BE2C (cell line): Measurements from ENCODE around the gene NEAT1.
A peak's percentile ranks its signal among the peaks of the same experiment; 100 is the strongest.

Experiments
- DNase-seq: peaks from one replicate; pipeline ENCODE4 v3.0.0-alpha.2; 2020
- H3K27me3 ChIP-seq: fragments of 250-450 bp; sonication (Bioruptor Pico); 2 replicates; pipeline ENCODE4 v1.5.1; 2020; ENCODE audit warnings: mild to moderate bottlenecking
- H3K36me3 ChIP-seq: fragments of 250-450 bp; sonication (Bioruptor Pico); 2 replicates; pipeline ENCODE4 v1.5.1; 2020; ENCODE audit warnings: mild to moderate bottlenecking
- H3K4me1 ChIP-seq: fragments of 250-450 bp; sonication (Bioruptor Pico); 2 replicates; pipeline ENCODE4 v1.5.1; 2020
- H3K4me3 ChIP-seq: 2 replicates; pipeline ENCODE4 v1.5.1; 2011; ENCODE audit warnings: low read depth, low read length
- H3K9me3 ChIP-seq: fragments of 250-450 bp; sonication (Bioruptor Pico); 2 replicates; pipeline ENCODE4 v1.5.1; 2020
- TF ChIP-seq, protein P1 (sequence below): IDR thresholded peaks from 2 replicates; pipeline ENCODE4 v1.5.1; 2012; ENCODE audit warnings: mild to moderate bottlenecking, low read depth, low read length

Gene NEAT1

GRCh38 chr11:65418681-65419459 lies 3.7 kb upstream of the NEAT1 start:
- no peaks in the 10 kb centered on the region for H3K9me3 ChIP-seq
- H3K4me1 ChIP-seq = peaks cover 24% of the 10 kb centered on the region
- no peak overlapping the region for H3K4me3 ChIP-seq
- peaks cover 11% of the 10 kb centered on the region for H3K36me3 ChIP-seq
- TF ChIP-seq, protein P1, sequence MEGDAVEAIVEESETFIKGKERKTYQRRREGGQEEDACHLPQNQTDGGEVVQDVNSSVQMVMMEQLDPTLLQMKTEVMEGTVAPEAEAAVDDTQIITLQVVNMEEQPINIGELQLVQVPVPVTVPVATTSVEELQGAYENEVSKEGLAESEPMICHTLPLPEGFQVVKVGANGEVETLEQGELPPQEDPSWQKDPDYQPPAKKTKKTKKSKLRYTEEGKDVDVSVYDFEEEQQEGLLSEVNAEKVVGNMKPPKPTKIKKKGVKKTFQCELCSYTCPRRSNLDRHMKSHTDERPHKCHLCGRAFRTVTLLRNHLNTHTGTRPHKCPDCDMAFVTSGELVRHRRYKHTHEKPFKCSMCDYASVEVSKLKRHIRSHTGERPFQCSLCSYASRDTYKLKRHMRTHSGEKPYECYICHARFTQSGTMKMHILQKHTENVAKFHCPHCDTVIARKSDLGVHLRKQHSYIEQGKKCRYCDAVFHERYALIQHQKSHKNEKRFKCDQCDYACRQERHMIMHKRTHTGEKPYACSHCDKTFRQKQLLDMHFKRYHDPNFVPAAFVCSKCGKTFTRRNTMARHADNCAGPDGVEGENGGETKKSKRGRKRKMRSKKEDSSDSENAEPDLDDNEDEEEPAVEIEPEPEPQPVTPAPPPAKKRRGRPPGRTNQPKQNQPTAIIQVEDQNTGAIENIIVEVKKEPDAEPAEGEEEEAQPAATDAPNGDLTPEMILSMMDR = no peak
- DNase-seq = peak; percentile 95
- H3K27me3 ChIP-seq = peaks cover 3% of the 10 kb centered on the region

DNA sequence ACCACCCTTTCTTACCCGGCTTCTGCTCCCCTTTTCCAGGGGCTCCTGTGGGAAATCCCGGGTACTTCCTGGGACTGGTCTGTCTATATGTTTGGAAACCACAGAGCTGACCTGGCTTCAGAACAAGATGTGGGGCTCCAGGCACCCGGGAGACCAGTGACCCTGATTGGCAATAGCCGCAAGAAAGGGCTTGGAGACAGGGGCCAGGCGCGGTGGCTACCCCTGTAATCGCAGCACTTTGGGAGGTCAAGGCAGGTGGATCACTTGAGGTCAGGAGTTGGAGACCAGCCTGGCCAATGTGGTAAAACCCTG lies 3.2 kb upstream of the NEAT1 start:
- peaks cover 24% of the 10 kb centered on the region for H3K4me1 ChIP-seq
- DNase-seq = no peak
- TF ChIP-seq, protein P1 = no peak

GRCh38 chr11:65419772-65420481 lies 2.7 kb upstream of the NEAT1 start:
- Histone ChIP-seq H3K4me3 (no peak overlapping the region), H3K36me3 (peaks cover 18% of the 10 kb centered on the region), H3K9me3 (no peaks in the 10 kb centered on the region), H3K27me3 (peaks cover 3% of the 10 kb centered on the region), H3K4me1 (peaks cover 24% of the 10 kb centered on the region)
- TF ChIP-seq, protein P1 = no peak
- DNase-seq = peak; percentile 63

More for the DNA sequence above, 3.2 kb upstream of the NEAT1 start:
- Histone ChIP-seq H3K27me3 (peaks cover 3% of the 10 kb centered on the region), H3K36me3 (peaks cover 16% of the 10 kb centered on the region), H3K4me3 (no peak overlapping the region), H3K9me3 (no peaks in the 10 kb centered on the region)

DNA sequence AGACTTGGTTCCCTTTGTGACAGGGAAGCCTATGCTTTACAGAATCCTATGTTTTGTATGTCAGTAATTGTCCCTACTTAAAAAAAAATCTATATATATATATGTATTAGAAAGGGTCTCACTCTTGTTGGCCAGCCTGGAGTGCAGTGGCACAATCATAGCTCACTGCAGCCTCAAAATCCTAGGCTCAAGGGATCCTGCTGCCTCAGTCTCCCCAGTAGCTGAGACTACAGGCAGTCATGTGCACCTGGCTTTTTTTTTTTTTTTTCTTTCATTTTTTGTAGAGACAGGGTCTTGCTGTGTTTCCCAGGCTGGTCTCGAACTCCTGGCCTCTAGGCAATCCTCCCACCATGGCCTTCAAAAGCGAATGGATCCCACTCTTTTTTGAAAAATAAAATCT lies 2.1 kb upstream of the NEAT1 start:
- H3K36me3 ChIP-seq = peaks cover 23% of the 10 kb centered on the region
- peaks cover 24% of the 10 kb centered on the region for H3K4me1 ChIP-seq
- DNase-seq = no peak
- no peak overlapping the region for H3K4me3 ChIP-seq
- TF ChIP-seq, protein P1 = no peak
- peaks cover 3% of the 10 kb centered on the region for H3K27me3 ChIP-seq
- no peaks in the 10 kb centered on the region for H3K9me3 ChIP-seq

DNA sequence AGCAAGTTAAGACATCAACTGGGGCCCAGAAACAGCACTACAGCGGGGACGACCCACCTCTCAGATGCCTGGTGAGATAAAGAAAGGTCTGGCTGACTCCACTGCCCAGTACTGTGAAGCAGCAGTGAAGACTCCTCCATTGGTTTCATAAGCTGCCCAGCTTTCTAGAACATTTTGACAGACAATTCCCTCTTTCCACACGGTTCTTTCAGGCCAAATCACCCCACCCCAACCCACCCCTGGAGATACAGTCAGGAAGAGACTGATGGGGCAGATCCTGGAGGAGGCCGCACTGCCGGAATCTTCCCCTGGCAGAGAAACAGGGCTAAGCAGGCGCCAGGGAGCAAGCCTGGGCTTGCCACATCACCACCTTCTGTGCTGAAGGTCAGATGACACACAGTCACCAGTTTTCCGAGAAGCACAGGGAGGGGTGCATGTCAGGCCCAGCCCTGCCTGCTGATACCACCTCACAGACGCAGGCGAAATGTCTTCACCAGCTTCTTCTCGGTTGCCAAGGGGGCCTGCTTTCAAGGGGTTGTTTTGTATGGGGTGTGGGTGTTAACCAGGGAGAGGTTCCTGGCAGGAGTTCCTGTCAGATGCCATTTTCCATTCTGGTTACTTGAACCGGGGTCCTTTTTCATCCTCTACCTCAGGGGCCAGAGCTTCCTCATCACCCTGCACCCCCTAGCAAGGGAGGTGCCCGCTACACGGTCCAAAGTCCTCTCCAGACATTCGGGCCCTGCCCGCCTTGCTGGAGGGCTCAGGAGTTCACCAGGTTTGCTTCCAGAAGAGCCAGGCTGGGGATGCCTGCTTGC lies 1.4 kb upstream of the NEAT1 start:
- TF ChIP-seq, protein P1 = no peak
- Histone ChIP-seq H3K27me3 (peaks cover 3% of the 10 kb centered on the region), H3K4me3 (peak overlapping the region; percentile 66), H3K36me3 (peaks cover 29% of the 10 kb centered on the region), H3K9me3 (no peaks in the 10 kb centered on the region), H3K4me1 (peaks cover 19% of the 10 kb centered on the region)
- DNase-seq = peak; percentile 73
